PC-3 (cell line): ENCODE results near the gene SRGAP1.

Source experiments
- CTCF ChIP-seq: fragments of 300-600 bp; sonication (generic); conservative IDR thresholded peaks from 2 replicates; pipeline ENCODE4 v1.5.1; 2017; ENCODE audit warnings: antibody characterized with exemption, low read depth, mild to moderate bottlenecking, low read length
- EZH2 ChIP-seq: fragments of 300-600 bp; sonication (generic); IDR thresholded peaks from one replicate; pipeline ENCODE4 v1.6.1; 2017; ENCODE audit warnings: antibody characterized with exemption, mild to moderate bottlenecking, low read length; ENCODE audit not compliant: unreplicated experiment

- TF ChIP-seq CTCF (no peak), EZH2 (no peak)
Observed at GRCh38 chr12:63795944-63796343, 48.6 kb upstream of the SRGAP1 start.
